Gastrocnemius medialis (tissue), 4 donors: ENCODE data around the gene BARX1. TPM values are rescaled to one million over a fixed set of nuclear protein-coding genes. Genes with fewer than 3 reads are reported as not detected.

Source experiments
- ATAC-seq, 2 donors: fragments of 150-250 bp; one replicate each; pipeline ENCODE4 v1.9.1; 2016
- DNase-seq, 2 donors: peaks; one replicate each; pipeline ENCODE4 v3.0.0-alpha.2; 2019
- H3K27ac ChIP-seq, 4 donors: fragments of 200-600 bp; sonication (generic); 1 replicate in 1 of 4; 2 replicates in 3 of 4; pipeline ENCODE4 v1.5.1; 2016 to 2018; ENCODE audit warnings: mild to moderate bottlenecking in 2 of 4, moderate library complexity in 1 of 4
- H3K27me3 ChIP-seq, 3 donors: fragments of 200-600 bp; sonication (generic) in 2 of 3; 1 replicate in 1 of 3; 2 replicates in 2 of 3; pipeline versions ENCODE4 v1.5.1 to v1.6.0; 2016 to 2019; ENCODE audit warnings: mild to moderate bottlenecking in 1 of 3, moderate library complexity in 1 of 3
- H3K36me3 ChIP-seq, 2 donors: fragments of 200-600 bp; sonication (generic) in 1 of 2; one replicate each; pipeline ENCODE4 v1.5.1; 2017 to 2018
- H3K4me1 ChIP-seq, 2 donors: fragments of 200-600 bp; sonication (generic) in 1 of 2; one replicate each; pipeline ENCODE4 v1.5.1; 2016 to 2017; ENCODE audit warnings: mild to moderate bottlenecking in 2 of 2
- H3K4me3 ChIP-seq, 4 donors: fragments of 200-600 bp; sonication (generic) in 3 of 4; 1 replicate in 1 of 4; 2 replicates in 3 of 4; pipeline ENCODE4 v1.5.1; 2016 to 2019; ENCODE audit warnings: mild to moderate bottlenecking in 2 of 4
- H3K9me3 ChIP-seq, 3 donors: fragments of 200-600 bp; sonication (generic) in 2 of 3; 1 replicate in 1 of 3; 2 replicates in 2 of 3; pipeline ENCODE4 v1.5.1; 2016 to 2019
- POLR2A ChIP-seq, 2 donors: fragments of 450-650 bp; IDR thresholded peaks; one replicate each; pipeline ENCODE4 v1.6.1; 2017; ENCODE audit warnings: antibody characterized with exemption in 2 of 2, mild to moderate bottlenecking in 2 of 2, moderate library complexity in 2 of 2
- in situ Hi-C, 4 donors: fragments of 200-750 bp; cut with MboI; loops; one replicate each; pipeline versions ENCODE4 v1.15.0 to v1.8.0; 2017; ENCODE audit warnings: low sequenced_read_pairs in 4 of 4
- intact Hi-C: fragments of 100-400 bp; cut with DNase I; formaldehyde crosslinking; loops from one replicate; pipeline ENCODE4 v1.15.1; 2023; ENCODE audit warnings: low total_unique reads
- total RNA-seq, 4 donors: library from RNA; depleted of rRNA; stranded (reverse); fragments of >200 nt; gene quantifications; one replicate each; pipeline versions ENCODE4 v1.1.0 to v1.2.3, GENCODE V29; 2016
- TF ChIP-seq, protein P1 (sequence below), 5 experiments: fragments of 450-650 bp in 3 of 5; fragments of 200-600 bp in 2 of 5; sonication (generic) in 2 of 5; IDR thresholded peaks in 4 of 5; conservative IDR thresholded peaks in 1 of 5; 1 replicate in 4 of 5; 2 replicates in 1 of 5; pipeline ENCODE4 v1.5.1; 2016 to 2019; ENCODE audit warnings: antibody characterized with exemption in 5 of 5, mild to moderate bottlenecking in 3 of 5, moderate library complexity in 3 of 5

BARX1 gene
- total RNA-seq, 4 donors from 2014 or later: not detected

DNA sequence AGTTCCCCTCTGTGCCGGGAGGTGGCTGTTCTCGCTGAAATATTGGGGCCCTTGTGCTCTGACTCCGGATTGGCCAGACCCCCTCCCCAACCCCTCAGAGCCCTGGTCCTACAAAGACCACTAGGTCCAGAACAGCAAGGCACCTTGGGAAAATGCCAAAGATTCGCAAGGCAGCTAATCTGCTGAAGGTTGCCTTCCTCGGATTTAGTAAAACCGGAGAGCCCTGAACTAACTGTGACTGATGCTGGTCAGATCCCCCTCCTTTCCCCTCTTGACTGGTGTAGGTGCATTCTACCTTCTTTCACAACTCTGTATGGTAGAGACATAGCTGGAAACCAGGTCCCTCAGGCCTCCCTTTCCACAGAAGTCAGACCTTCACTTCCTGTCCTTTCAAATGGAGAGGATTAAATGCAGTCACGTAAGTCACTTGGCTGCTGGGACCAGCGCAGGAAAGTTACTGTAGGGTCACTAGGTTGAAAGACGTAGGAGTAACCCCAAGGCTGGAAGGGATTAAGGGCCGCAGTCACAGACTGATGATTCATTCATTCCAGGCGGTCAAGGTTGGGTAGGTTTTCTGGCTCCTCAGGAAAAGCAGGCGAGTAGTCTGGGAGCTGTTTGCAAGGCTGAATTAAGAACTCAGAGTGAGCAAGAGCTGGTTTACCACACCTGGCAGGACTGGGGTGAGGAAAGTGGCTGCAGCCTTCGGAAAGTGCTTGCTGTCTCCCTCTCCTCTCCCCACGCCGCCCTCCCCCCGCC, 5.3 kb downstream of the BARX1 start:
- Histone ChIP-seq H3K36me3 (no peaks in the 10 kb centered on the region), H3K4me1 (peaks cover 18 to 32% of the 10 kb centered on the region in 2 donors), H3K27ac (no peak overlapping the region), H3K27me3 (peaks cover 92 to 98% (median 97%) of the 10 kb centered on the region in 3 donors), H3K9me3 (no peaks in the 10 kb centered on the region), H3K4me3 (no peak overlapping the region)
- ATAC-seq (no peak), DNase-seq (no peak)
- in situ Hi-C loops: loop anchor here in 2 of 4 donors (25.0 kb wide), 1 partner anchor 788 kb away; no protein-coding TSS in a partner anchor
- no peak for TF ChIP-seq POLR2A (IDR thresholded peaks at IDR 0.05)
- intact Hi-C loops: no loop called here

DNA sequence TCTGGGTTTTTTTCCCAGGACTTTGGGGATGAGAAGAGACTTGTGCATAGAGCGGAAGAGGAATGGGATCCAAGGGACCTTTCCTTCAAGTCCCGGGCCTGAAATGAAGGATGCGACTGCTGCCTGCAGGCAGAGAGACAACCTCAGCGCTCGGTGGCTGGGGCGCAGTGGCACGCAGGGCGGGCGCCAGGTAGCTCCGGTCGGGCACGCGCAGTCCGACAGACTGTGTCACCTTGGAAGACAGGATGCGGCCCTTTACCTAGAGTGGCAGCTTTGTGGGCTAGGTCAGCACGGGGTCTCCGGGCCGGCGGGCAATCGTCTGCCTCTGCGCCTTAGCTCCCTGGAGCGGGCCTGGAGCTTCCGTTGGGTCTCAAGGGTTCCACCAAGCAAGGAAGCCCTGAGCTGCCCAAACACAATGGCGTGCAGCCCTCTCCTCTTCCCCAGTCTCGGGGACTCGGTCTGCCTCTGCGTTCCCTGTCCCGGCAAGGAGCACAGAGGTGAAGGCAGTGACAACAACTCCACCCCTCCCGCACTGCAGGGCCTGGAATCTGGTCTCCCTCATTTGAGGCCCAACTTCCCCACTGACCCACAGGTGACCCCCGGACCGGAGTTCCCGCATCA, 6.0 kb downstream of the BARX1 start:
- Histone ChIP-seq H3K27me3 (peaks cover 91 to 98% (median 98%) of the 10 kb centered on the region in 3 donors), H3K27ac (no peak overlapping the region), H3K4me3 (no peak overlapping the region), H3K4me1 (peaks cover 18 to 32% of the 10 kb centered on the region in 2 donors), H3K9me3 (no peaks in the 10 kb centered on the region), H3K36me3 (no peaks in the 10 kb centered on the region)
- in situ Hi-C loops (no loop called here), intact Hi-C loops (no loop called here)
- no peak for TF ChIP-seq POLR2A (IDR thresholded peaks at IDR 0.05)
- TF ChIP-seq, protein P1, sequence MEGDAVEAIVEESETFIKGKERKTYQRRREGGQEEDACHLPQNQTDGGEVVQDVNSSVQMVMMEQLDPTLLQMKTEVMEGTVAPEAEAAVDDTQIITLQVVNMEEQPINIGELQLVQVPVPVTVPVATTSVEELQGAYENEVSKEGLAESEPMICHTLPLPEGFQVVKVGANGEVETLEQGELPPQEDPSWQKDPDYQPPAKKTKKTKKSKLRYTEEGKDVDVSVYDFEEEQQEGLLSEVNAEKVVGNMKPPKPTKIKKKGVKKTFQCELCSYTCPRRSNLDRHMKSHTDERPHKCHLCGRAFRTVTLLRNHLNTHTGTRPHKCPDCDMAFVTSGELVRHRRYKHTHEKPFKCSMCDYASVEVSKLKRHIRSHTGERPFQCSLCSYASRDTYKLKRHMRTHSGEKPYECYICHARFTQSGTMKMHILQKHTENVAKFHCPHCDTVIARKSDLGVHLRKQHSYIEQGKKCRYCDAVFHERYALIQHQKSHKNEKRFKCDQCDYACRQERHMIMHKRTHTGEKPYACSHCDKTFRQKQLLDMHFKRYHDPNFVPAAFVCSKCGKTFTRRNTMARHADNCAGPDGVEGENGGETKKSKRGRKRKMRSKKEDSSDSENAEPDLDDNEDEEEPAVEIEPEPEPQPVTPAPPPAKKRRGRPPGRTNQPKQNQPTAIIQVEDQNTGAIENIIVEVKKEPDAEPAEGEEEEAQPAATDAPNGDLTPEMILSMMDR (IDR thresholded peaks at IDR 0.05 in 4 of 5, conservative IDR thresholded peaks at IDR 0.05 in 1 of 5): no peak
- ATAC-seq (no peak), DNase-seq (no peak)

DNA sequence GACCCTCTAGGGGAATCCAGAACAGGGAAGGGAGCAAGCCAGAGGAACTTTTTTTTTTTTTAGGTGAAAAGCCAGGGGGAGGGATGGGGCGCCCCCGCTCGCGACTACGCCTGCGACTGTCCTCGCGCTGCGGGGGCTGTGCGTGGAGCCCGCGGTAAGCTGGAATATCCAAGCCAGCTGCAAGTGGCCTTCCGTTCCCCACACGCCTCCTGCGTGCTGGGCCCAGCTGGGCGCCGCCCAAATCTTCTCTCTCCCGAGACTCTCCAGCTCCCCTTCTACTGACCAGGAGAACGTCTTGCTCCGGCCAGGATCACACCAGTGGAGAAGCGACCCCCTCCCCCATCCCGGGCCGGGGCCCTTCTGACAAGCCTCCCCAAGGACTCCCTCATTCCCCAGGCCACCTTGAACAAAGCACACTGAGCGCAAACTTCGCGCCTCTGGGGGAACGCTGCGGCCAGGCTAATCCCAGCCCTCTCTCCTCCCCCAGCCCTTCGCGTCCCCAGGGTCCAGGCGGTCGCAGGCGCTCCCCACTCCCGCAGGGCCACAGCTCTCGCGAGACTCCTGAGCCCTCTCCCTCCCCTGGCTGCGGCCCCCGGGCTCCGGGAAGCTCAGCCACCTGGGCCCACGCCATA, 6.6 kb downstream of the BARX1 start:
- no peaks in the 10 kb centered on the region for H3K36me3 ChIP-seq
- ATAC-seq (no peak), DNase-seq (no peak)
- intact Hi-C loops: no loop called here
- peaks cover 18 to 32% of the 10 kb centered on the region in 2 donors for H3K4me1 ChIP-seq
- no peaks in the 10 kb centered on the region for H3K9me3 ChIP-seq
- TF ChIP-seq, protein P1 (IDR thresholded peaks at IDR 0.05 in 4 of 5, conservative IDR thresholded peaks at IDR 0.05 in 1 of 5): no peak
- TF ChIP-seq POLR2A (IDR thresholded peaks at IDR 0.05): no peak
- H3K4me3 ChIP-seq: no peak overlapping the region
- no peak overlapping the region for H3K27ac ChIP-seq
- in situ Hi-C loops: no loop called here
- peaks cover 89 to 98% (median 96%) of the 10 kb centered on the region in 3 donors for H3K27me3 ChIP-seq

DNA sequence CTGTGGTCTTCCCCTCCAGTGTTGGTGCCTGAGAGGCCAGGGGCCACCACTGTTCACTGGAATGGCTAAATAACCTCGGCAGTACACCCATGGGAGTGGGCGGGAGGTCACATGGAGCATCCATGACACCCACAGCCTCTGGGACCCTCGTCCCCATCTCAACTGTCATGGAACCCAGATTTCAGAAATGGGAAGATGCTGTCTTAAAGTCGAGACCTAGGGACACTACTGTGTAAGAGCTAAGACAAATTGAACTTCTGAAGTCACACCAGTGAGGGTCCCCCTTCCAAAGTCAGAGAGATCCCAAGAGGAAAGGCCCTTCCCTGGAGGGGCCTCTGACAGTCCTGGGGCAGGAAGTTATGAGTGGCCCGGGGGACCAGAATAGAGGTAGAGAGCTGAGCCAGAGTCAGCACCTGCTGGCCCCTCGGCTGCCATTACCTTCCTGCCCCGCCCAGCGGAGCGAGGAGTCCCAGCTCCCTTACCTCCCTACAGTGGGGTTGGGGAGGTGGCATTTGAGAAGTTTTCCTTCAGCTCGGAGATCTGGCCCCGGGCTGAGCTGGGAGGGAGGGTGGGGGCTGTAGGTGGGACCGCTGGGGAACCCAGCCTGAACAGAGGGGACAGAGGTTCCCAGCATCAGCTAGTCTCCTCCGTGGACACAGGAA, 7.6 kb downstream of the BARX1 start:
- in situ Hi-C loops (no loop called here), intact Hi-C loops (no loop called here)
- no peaks in the 10 kb centered on the region for H3K36me3 ChIP-seq
- H3K27me3 ChIP-seq: peaks cover 80 to 93% (median 89%) of the 10 kb centered on the region in 3 donors
- H3K9me3 ChIP-seq: no peaks in the 10 kb centered on the region
- ATAC-seq: no peak
- DNase-seq: no peak
- no peak for TF ChIP-seq POLR2A (IDR thresholded peaks at IDR 0.05)
- TF ChIP-seq, protein P1 (IDR thresholded peaks at IDR 0.05 in 4 of 5, conservative IDR thresholded peaks at IDR 0.05 in 1 of 5): no peak
- no peak overlapping the region for H3K27ac ChIP-seq
- H3K4me3 ChIP-seq: no peak overlapping the region
- peaks cover 11 to 24% of the 10 kb centered on the region in 2 donors for H3K4me1 ChIP-seq
